ENCODE data around the gene CNPY1.

DNA sequence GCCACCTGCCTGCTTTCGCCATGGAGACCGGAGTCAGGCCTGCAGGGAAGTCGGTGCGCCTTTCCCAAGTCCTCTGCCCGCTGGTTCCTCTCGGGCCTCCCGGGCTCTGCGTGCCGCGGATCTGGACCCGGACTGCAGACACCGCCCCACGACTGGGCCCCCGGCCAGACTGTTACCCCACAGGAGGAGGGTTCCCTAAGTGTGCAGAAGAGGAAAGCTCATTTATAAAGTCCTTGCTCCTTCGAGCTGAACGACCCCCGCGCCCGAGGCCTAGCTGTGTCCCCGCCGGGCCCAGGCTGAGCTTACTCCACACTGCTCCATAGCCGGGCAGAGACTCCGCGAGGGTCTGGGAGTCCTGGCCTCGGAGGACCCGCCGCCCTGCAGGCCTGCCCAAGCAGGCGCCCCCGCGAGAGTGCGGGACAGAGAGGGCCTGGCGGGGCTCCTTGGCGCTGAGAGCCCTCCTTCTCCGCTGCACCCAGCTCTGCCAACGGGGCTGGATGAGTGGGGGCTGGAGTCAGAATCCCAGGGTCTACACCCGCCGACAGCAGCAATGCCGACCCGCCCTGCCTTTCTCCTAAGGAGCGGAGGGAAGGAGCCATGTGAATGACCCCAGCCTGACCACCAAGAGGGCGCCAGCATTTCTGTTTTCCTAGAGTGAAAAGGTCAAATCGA lies 80.1 kb downstream of the CNPY1 start:
- TF ChIP-seq RFX5 (IDR thresholded peaks at IDR 0.05; ENCODE audit: low read length) (no peak), RCOR1 (IDR thresholded peaks at IDR 0.05; ENCODE audit: low read length) (no peak), RXRA (IDR thresholded peaks at IDR 0.05; ENCODE audit: borderline replicate concordance, low read depth) (no peak), MXI1 (IDR thresholded peaks at IDR 0.05; ENCODE audit: low read depth, low read length) (no peak), EZH2phosphoT487 (IDR thresholded peaks at IDR 0.05; ENCODE audit: borderline replicate concordance, low read depth) (no peak; the same call in 1 of the 2 replicates), POLR2AphosphoS5 (IDR thresholded peaks at IDR 0.05; ENCODE audit: low read depth, low read length) (no peak), USF1 (IDR thresholded peaks at IDR 0.05; ENCODE audit: borderline replicate concordance, low read depth) (no peak), CHD2 (IDR thresholded peaks at IDR 0.05; ENCODE audit: low read length, partially characterized antibody) (no peak)
- TF ChIP-seq, protein P1, sequence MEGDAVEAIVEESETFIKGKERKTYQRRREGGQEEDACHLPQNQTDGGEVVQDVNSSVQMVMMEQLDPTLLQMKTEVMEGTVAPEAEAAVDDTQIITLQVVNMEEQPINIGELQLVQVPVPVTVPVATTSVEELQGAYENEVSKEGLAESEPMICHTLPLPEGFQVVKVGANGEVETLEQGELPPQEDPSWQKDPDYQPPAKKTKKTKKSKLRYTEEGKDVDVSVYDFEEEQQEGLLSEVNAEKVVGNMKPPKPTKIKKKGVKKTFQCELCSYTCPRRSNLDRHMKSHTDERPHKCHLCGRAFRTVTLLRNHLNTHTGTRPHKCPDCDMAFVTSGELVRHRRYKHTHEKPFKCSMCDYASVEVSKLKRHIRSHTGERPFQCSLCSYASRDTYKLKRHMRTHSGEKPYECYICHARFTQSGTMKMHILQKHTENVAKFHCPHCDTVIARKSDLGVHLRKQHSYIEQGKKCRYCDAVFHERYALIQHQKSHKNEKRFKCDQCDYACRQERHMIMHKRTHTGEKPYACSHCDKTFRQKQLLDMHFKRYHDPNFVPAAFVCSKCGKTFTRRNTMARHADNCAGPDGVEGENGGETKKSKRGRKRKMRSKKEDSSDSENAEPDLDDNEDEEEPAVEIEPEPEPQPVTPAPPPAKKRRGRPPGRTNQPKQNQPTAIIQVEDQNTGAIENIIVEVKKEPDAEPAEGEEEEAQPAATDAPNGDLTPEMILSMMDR (IDR thresholded peaks at IDR 0.05), result no peak
- TF ChIP-seq, protein P2, sequence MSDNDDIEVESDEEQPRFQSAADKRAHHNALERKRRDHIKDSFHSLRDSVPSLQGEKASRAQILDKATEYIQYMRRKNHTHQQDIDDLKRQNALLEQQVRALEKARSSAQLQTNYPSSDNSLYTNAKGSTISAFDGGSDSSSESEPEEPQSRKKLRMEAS (IDR thresholded peaks at IDR 0.05; ENCODE audit: low read depth), result no peak
- TF ChIP-seq, protein P3, sequence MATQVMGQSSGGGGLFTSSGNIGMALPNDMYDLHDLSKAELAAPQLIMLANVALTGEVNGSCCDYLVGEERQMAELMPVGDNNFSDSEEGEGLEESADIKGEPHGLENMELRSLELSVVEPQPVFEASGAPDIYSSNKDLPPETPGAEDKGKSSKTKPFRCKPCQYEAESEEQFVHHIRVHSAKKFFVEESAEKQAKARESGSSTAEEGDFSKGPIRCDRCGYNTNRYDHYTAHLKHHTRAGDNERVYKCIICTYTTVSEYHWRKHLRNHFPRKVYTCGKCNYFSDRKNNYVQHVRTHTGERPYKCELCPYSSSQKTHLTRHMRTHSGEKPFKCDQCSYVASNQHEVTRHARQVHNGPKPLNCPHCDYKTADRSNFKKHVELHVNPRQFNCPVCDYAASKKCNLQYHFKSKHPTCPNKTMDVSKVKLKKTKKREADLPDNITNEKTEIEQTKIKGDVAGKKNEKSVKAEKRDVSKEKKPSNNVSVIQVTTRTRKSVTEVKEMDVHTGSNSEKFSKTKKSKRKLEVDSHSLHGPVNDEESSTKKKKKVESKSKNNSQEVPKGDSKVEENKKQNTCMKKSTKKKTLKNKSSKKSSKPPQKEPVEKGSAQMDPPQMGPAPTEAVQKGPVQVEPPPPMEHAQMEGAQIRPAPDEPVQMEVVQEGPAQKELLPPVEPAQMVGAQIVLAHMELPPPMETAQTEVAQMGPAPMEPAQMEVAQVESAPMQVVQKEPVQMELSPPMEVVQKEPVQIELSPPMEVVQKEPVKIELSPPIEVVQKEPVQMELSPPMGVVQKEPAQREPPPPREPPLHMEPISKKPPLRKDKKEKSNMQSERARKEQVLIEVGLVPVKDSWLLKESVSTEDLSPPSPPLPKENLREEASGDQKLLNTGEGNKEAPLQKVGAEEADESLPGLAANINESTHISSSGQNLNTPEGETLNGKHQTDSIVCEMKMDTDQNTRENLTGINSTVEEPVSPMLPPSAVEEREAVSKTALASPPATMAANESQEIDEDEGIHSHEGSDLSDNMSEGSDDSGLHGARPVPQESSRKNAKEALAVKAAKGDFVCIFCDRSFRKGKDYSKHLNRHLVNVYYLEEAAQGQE (IDR thresholded peaks at IDR 0.05; ENCODE audit: low read depth, low read length), result no peak

Data from SK-N-SH (cell line).